ENCODE measurements around the gene PRSS23.

PRSS23 gene

GRCh38 chr11:86805873-86806310 lies 5.5 kb downstream of the PRSS23 start:
- Histone ChIP-seq H3K9ac (ENCODE audit: low read depth, low read length, poor library complexity) (no peak overlapping the region), H3K27ac (replicated peaks; ENCODE audit: low read length) (peak overlapping the region; percentile 63), H2AK5ac (ENCODE audit: low read depth, low read length) (no peak overlapping the region), H3K4ac (ENCODE audit: low read length) (no peak overlapping the region), H3K23ac (ENCODE audit: low read depth, low read length, poor library complexity) (no peak overlapping the region), H3K9me3 (replicated peaks in 1 of 2; ENCODE audit: control insufficient read depth in 2 of 2, insufficient read depth in 1 of 2, low read depth in 1 of 2, low read length in 2 of 2) (peaks cover 0 to 12% of the 10 kb centered on the region in 2 donors), H3K4me1 (ENCODE audit: control insufficient read depth in 2 of 2, insufficient read depth in 1 of 2, low read depth in 1 of 2, low read length in 2 of 2) (peaks cover 33 to 47% of the 10 kb centered on the region in 2 donors), H3K14ac (ENCODE audit: low read length) (no peak overlapping the region), H2BK5ac (ENCODE audit: low read length) (no peak overlapping the region), H4K8ac (ENCODE audit: low read depth, low read length) (no peak overlapping the region), H2AFZ (ENCODE audit: low read length) (no peak overlapping the region), H3K79me1 (ENCODE audit: low read depth, low read length) (no peaks in the 10 kb centered on the region), H2BK15ac (ENCODE audit: low read length) (no peak overlapping the region), H2BK120ac (ENCODE audit: low read depth, low read length) (no peak overlapping the region), H3K36me3 (replicated peaks in 1 of 2; ENCODE audit: control insufficient read depth in 2 of 2, insufficient read depth in 2 of 2, low read length in 2 of 2) (peaks cover 17 to 96% of the 10 kb centered on the region in 2 donors), H3K4me3 (ENCODE audit: low read length in 2 of 2) (no peak overlapping the region), H3K18ac (ENCODE audit: low read length) (no peak overlapping the region), H2BK12ac (ENCODE audit: low read length) (no peak overlapping the region), H3K27me3 (ENCODE audit: control insufficient read depth in 3 of 3, insufficient read depth in 3 of 3, low read depth in 1 of 3, low read length in 3 of 3) (no peaks in the 10 kb centered on the region), H4K91ac (ENCODE audit: low read depth, low read length, poor library complexity) (no peak overlapping the region), H3K4me2 (ENCODE audit: insufficient read depth, low read length, poor library complexity, severe bottlenecking) (no peak overlapping the region)
- DNase-seq (ENCODE audit: low spot score): no peak
- no CpG with 5 or more reads among the region's 2 CpGs for WGBS, 2 donors (ENCODE audit: extremely low coverage in 2 of 2, insufficient read length in 2 of 2, insufficient replicate concordance in 1 of 2)

GRCh38 chr11:86806903-86807302 lies 6.6 kb downstream of the PRSS23 start:
- Histone ChIP-seq H3K18ac (ENCODE audit: low read length) (no peak overlapping the region), H2AFZ (ENCODE audit: low read length) (no peak overlapping the region), H3K4me1 (ENCODE audit: control insufficient read depth in 2 of 2, insufficient read depth in 1 of 2, low read depth in 1 of 2, low read length in 2 of 2) (peaks cover 38 to 47% of the 10 kb centered on the region in 2 donors)

GRCh38 chr11:86807360-86807759 lies 7.0 kb downstream of the PRSS23 start:
- Histone ChIP-seq H2BK15ac (ENCODE audit: low read length) (no peak overlapping the region), H3K4me1 (ENCODE audit: control insufficient read depth in 2 of 2, insufficient read depth in 1 of 2, low read depth in 1 of 2, low read length in 2 of 2) (peaks cover 42 to 47% of the 10 kb centered on the region in 2 donors), H3K27ac (replicated peaks; ENCODE audit: low read length) (peak overlapping the region; percentile 68), H3K27me3 (ENCODE audit: control insufficient read depth in 3 of 3, insufficient read depth in 3 of 3, low read depth in 1 of 3, low read length in 3 of 3) (no peaks in the 10 kb centered on the region), H3K79me1 (ENCODE audit: low read depth, low read length) (no peaks in the 10 kb centered on the region), H2AK5ac (ENCODE audit: low read depth, low read length) (no peak overlapping the region), H3K23ac (ENCODE audit: low read depth, low read length, poor library complexity) (peak overlapping the region; percentile 32), H3K9me3 (replicated peaks in 1 of 2; ENCODE audit: control insufficient read depth in 2 of 2, insufficient read depth in 1 of 2, low read depth in 1 of 2, low read length in 2 of 2) (peaks cover 0 to 12% of the 10 kb centered on the region in 2 donors), H2BK120ac (ENCODE audit: low read depth, low read length) (no peak overlapping the region), H2BK5ac (ENCODE audit: low read length) (no peak overlapping the region), H3K14ac (ENCODE audit: low read length) (no peak overlapping the region), H3K4ac (ENCODE audit: low read length) (no peak overlapping the region), H2AFZ (ENCODE audit: low read length) (no peak overlapping the region), H3K18ac (ENCODE audit: low read length) (no peak overlapping the region), H3K9ac (ENCODE audit: low read depth, low read length, poor library complexity) (no peak overlapping the region), H2BK12ac (ENCODE audit: low read length) (no peak overlapping the region), H3K4me2 (ENCODE audit: insufficient read depth, low read length, poor library complexity, severe bottlenecking) (no peak overlapping the region), H3K36me3 (replicated peaks in 1 of 2; ENCODE audit: control insufficient read depth in 2 of 2, insufficient read depth in 2 of 2, low read length in 2 of 2) (peaks cover 17 to 97% of the 10 kb centered on the region in 2 donors), H3K4me3 (ENCODE audit: low read length in 2 of 2) (no peak overlapping the region), H4K91ac (ENCODE audit: low read depth, low read length, poor library complexity) (no peak overlapping the region), H4K8ac (ENCODE audit: low read depth, low read length) (no peak overlapping the region)
- DNase-seq (ENCODE audit: low spot score): peak; percentile 69
- no CpG with 5 or more reads among the region's 5 CpGs for WGBS, 2 donors (ENCODE audit: extremely low coverage in 2 of 2, insufficient read length in 2 of 2, insufficient replicate concordance in 1 of 2)

More at GRCh38 chr11:86806903-86807302, 6.6 kb downstream of the PRSS23 start:
- Histone ChIP-seq H3K79me1 (ENCODE audit: low read depth, low read length) (no peaks in the 10 kb centered on the region), H3K36me3 (replicated peaks in 1 of 2; ENCODE audit: control insufficient read depth in 2 of 2, insufficient read depth in 2 of 2, low read length in 2 of 2) (peaks cover 17 to 98% of the 10 kb centered on the region in 2 donors), H2BK15ac (ENCODE audit: low read length) (no peak overlapping the region), H3K23ac (ENCODE audit: low read depth, low read length, poor library complexity) (no peak overlapping the region), H4K8ac (ENCODE audit: low read depth, low read length) (no peak overlapping the region), H3K4me2 (ENCODE audit: insufficient read depth, low read length, poor library complexity, severe bottlenecking) (no peak overlapping the region), H3K9me3 (replicated peaks in 1 of 2; ENCODE audit: control insufficient read depth in 2 of 2, insufficient read depth in 1 of 2, low read depth in 1 of 2, low read length in 2 of 2) (peaks cover 0 to 12% of the 10 kb centered on the region in 2 donors), H3K4ac (ENCODE audit: low read length) (no peak overlapping the region), H3K27me3 (ENCODE audit: control insufficient read depth in 3 of 3, insufficient read depth in 3 of 3, low read depth in 1 of 3, low read length in 3 of 3) (no peaks in the 10 kb centered on the region), H2BK12ac (ENCODE audit: low read length) (no peak overlapping the region), H3K4me3 (ENCODE audit: low read length in 2 of 2) (no peak overlapping the region), H3K27ac (replicated peaks; ENCODE audit: low read length) (peak overlapping the region; percentile 68), H3K14ac (ENCODE audit: low read length) (no peak overlapping the region), H2BK120ac (ENCODE audit: low read depth, low read length) (no peak overlapping the region), H3K9ac (ENCODE audit: low read depth, low read length, poor library complexity) (no peak overlapping the region), H2BK5ac (ENCODE audit: low read length) (no peak overlapping the region), H2AK5ac (ENCODE audit: low read depth, low read length) (no peak overlapping the region), H4K91ac (ENCODE audit: low read depth, low read length, poor library complexity) (no peak overlapping the region)
- no peak for DNase-seq (ENCODE audit: low spot score)
- no CpG with 5 or more reads among the region's 3 CpGs for WGBS, 2 donors (ENCODE audit: extremely low coverage in 2 of 2, insufficient read length in 2 of 2, insufficient replicate concordance in 1 of 2)

GRCh38 chr11:86809561-86809960 lies 9.2 kb downstream of the PRSS23 start:
- Histone ChIP-seq H2BK5ac (ENCODE audit: low read length) (no peak overlapping the region), H2AK5ac (ENCODE audit: low read depth, low read length) (no peak overlapping the region), H3K4me2 (ENCODE audit: insufficient read depth, low read length, poor library complexity, severe bottlenecking) (no peak overlapping the region), H2BK12ac (ENCODE audit: low read length) (no peak overlapping the region), H4K8ac (ENCODE audit: low read depth, low read length) (no peak overlapping the region), H3K27me3 (ENCODE audit: control insufficient read depth in 3 of 3, insufficient read depth in 3 of 3, low read depth in 1 of 3, low read length in 3 of 3) (no peaks in the 10 kb centered on the region), H2BK15ac (ENCODE audit: low read length) (no peak overlapping the region), H3K4me3 (ENCODE audit: low read length in 2 of 2) (no peak overlapping the region), H3K36me3 (replicated peaks in 1 of 2; ENCODE audit: control insufficient read depth in 2 of 2, insufficient read depth in 2 of 2, low read length in 2 of 2) (peaks cover 17 to 77% of the 10 kb centered on the region in 2 donors), H2BK120ac (ENCODE audit: low read depth, low read length) (no peak overlapping the region), H3K79me1 (ENCODE audit: low read depth, low read length) (peaks cover 2% of the 10 kb centered on the region), H3K14ac (ENCODE audit: low read length) (no peak overlapping the region), H3K9ac (ENCODE audit: low read depth, low read length, poor library complexity) (no peak overlapping the region), H3K23ac (ENCODE audit: low read depth, low read length, poor library complexity) (no peak overlapping the region), H3K9me3 (replicated peaks in 1 of 2; ENCODE audit: control insufficient read depth in 2 of 2, insufficient read depth in 1 of 2, low read depth in 1 of 2, low read length in 2 of 2) (peaks cover 0 to 12% of the 10 kb centered on the region in 2 donors), H3K27ac (replicated peaks; ENCODE audit: low read length) (no peak overlapping the region), H2AFZ (ENCODE audit: low read length) (no peak overlapping the region), H3K18ac (ENCODE audit: low read length) (no peak overlapping the region), H3K4me1 (ENCODE audit: control insufficient read depth in 2 of 2, insufficient read depth in 1 of 2, low read depth in 1 of 2, low read length in 2 of 2) (peaks cover 38 to 44% of the 10 kb centered on the region in 2 donors), H3K4ac (ENCODE audit: low read length) (no peak overlapping the region), H4K91ac (ENCODE audit: low read depth, low read length, poor library complexity) (no peak overlapping the region)
- no peak for DNase-seq (ENCODE audit: low spot score)
